Ovary (tissue), 9 donors: ENCODE measurements around the gene IL4. TPM values are rescaled to one million over a fixed set of nuclear protein-coding genes. Genes with fewer than 3 reads are reported as not detected.

Source experiments
- DNase-seq, 5 donors: peaks; one replicate each; pipeline ENCODE4 v3.0.0-alpha.2; 2019 to 2020
- H3K27ac ChIP-seq, 2 donors: fragments of 200-600 bp; one replicate each; pipeline versions ENCODE4 v1.5.1 to v1.8.0; 2019 to 2022
- H3K27me3 ChIP-seq: fragments of 200-600 bp; one replicate; pipeline ENCODE4 v1.8.0; 2022
- H3K36me3 ChIP-seq: fragments of 200-600 bp; sonication (generic); one replicate; pipeline ENCODE4 v1.5.1; 2019
- H3K4me1 ChIP-seq: one replicate; pipeline ENCODE4 v1.8.1; 2013; ENCODE audit warnings: mild to moderate bottlenecking, moderate library complexity; ENCODE audit not compliant: insufficient read depth
- H3K4me3 ChIP-seq: fragments of 200-600 bp; sonication (generic); one replicate; pipeline ENCODE4 v1.5.1; 2017
- H3K9me3 ChIP-seq, 2 donors: fragments of 200-600 bp in 1 of 2; sonication (generic) in 1 of 2; one replicate each; pipeline versions ENCODE4 v1.5.1 to v1.8.1; 2013 to 2019; ENCODE audit warnings: mild to moderate bottlenecking in 1 of 2, moderate library complexity in 1 of 2
- CTCF ChIP-seq, 3 donors: fragments of 450-650 bp in 2 of 3; fragments of 200-600 bp in 1 of 3; IDR thresholded peaks; one replicate each; pipeline versions ENCODE4 v1.5.1 to v1.8.0; 2016 to 2022; ENCODE audit warnings: antibody characterized with exemption in 3 of 3, mild to moderate bottlenecking in 1 of 3
- EP300 ChIP-seq: sonication (generic); formaldehyde crosslinking; IDR thresholded peaks from one replicate; pipeline ENCODE4 v1.6.1; 2017; ENCODE audit warnings: antibody characterized with exemption
- POLR2A ChIP-seq: fragments of 450-650 bp; IDR thresholded peaks from one replicate; pipeline ENCODE4 v1.6.1; 2017; ENCODE audit warnings: antibody characterized with exemption, mild to moderate bottlenecking, moderate library complexity
- WGBS, 3 donors: extraction: QIAGEN DNeasy Blood & Tissue Kit in 1 of 3; methylation state at CpG; one replicate each; pipeline versions ENCODE4 v1.1.5 to v1.1.7; 2013 to 2017; 5-methylcytosine and 5-hydroxymethylcytosine counted together
- intact Hi-C, 4 donors: fragments of 100-400 bp; cut with DNase I; formaldehyde crosslinking; loops; one replicate each; pipeline versions ENCODE4 v1.11.0 to v1.15.1; 2022 to 2023
- polyA plus RNA-seq, 2 donors: library from polyadenylated mRNA; stranded (reverse); fragments of 200-250 nt in 1 of 2; fragments of 350-450 nt in 1 of 2; fragmentation: Illumina TruSeq in 1 of 2; extraction: RNeasy Lipid Tissue Mini Kit (QIAGEN cat#74804) in 1 of 2; gene quantifications; one replicate each; pipeline ENCODE4 v1.2.3, GENCODE V29; 2013 to 2014
- total RNA-seq, 7 donors: library from RNA; depleted of rRNA in 2 of 7; stranded (reverse); fragments of >200 nt in 2 of 7; fragmentation: NEBNext Ultra II Directional in 3 of 7; extraction: Animal tissue kit (Norgen Biotek cat#: 25700) in 3 of 7; gene quantifications; one replicate each; pipeline versions ENCODE4 v1.1.0 to v1.2.4, GENCODE V29; 2016 to 2023
- donor health status: DM: no; HTN: no; CAD: no; lungs with moderate emphysema.
- donor health status: DM: no; HTN: no; CAD: no.
- donor health status: Bipolar disorder and iron deficiency.
- donor health status: DM: yes; HTN: yes; CAD: no.
- donor health status: DM: no; HTN: no; CAD: no.
- donor health status: DM: yes; HTN: yes; CAD: no.

The IL4 gene
- total and polyA plus RNA-seq, 9 donors: not detected

- intact Hi-C loops: no loop called here
- no peaks in the 10 kb centered on the region for H3K9me3 ChIP-seq
- H3K27ac ChIP-seq: no peak overlapping the region
- DNase-seq: no peak
- no peak overlapping the region for H3K4me3 ChIP-seq
- no peak for TF ChIP-seq CTCF (IDR thresholded peaks at IDR 0.05)
- no peak for TF ChIP-seq EP300
- TF ChIP-seq POLR2A: no peak
- H3K36me3 ChIP-seq: no peaks in the 10 kb centered on the region
- 81 to 89% (median 84%) methylated on average over 13 of the region's 13 CpGs for WGBS, 3 donors
- H3K27me3 ChIP-seq: no peaks in the 10 kb centered on the region
- no peaks in the 10 kb centered on the region for H3K4me1 ChIP-seq
Observed at GRCh38 chr5:132663771-132664695, 9.8 kb upstream of the IL4 start.

- intact Hi-C loops: no loop called here
- H3K4me3 ChIP-seq: no peak overlapping the region
Observed at GRCh38 chr5:132664696-132665209, 9.0 kb upstream of the IL4 start.

GRCh38 chr5:132665574-132666080 is 8.2 kb upstream of the IL4 start:
- Histone ChIP-seq H3K27ac (no peak overlapping the region), H3K4me1 (no peaks in the 10 kb centered on the region), H3K36me3 (no peaks in the 10 kb centered on the region), H3K27me3 (no peaks in the 10 kb centered on the region), H3K9me3 (no peaks in the 10 kb centered on the region), H3K4me3 (no peak overlapping the region)
- no peak for DNase-seq
- WGBS, 3 donors: 87 to 89% (median 89%) methylated on average over 21 of the region's 21 CpGs
- intact Hi-C loops: no loop called here
- no peak for TF ChIP-seq CTCF (IDR thresholded peaks at IDR 0.05)
- no peak for TF ChIP-seq EP300
- TF ChIP-seq POLR2A: no peak

More at GRCh38 chr5:132664696-132665209, 9.0 kb upstream of the IL4 start:
- TF ChIP-seq CTCF (IDR thresholded peaks at IDR 0.05): no peak
- no peak for TF ChIP-seq POLR2A
- no peak for TF ChIP-seq EP300
- DNase-seq: no peak
- H3K4me1 ChIP-seq: no peaks in the 10 kb centered on the region
- no peaks in the 10 kb centered on the region for H3K36me3 ChIP-seq
- no peak overlapping the region for H3K27ac ChIP-seq
- no peaks in the 10 kb centered on the region for H3K9me3 ChIP-seq
- H3K27me3 ChIP-seq: no peaks in the 10 kb centered on the region
- 96 to 97% (median 97%) methylated on average over 9 of the region's 9 CpGs for WGBS, 3 donors

- Histone ChIP-seq H3K27ac (no peak overlapping the region), H3K9me3 (no peaks in the 10 kb centered on the region), H3K27me3 (no peaks in the 10 kb centered on the region), H3K36me3 (no peaks in the 10 kb centered on the region), H3K4me1 (no peaks in the 10 kb centered on the region), H3K4me3 (no peak overlapping the region)
- WGBS, 3 donors: 81 to 88% (median 82%) methylated on average over 16 of the region's 16 CpGs
- intact Hi-C loops: no loop called here
- no peak for DNase-seq
- TF ChIP-seq EP300: no peak
- TF ChIP-seq CTCF (IDR thresholded peaks at IDR 0.05): no peak
- TF ChIP-seq POLR2A: no peak
Observed at GRCh38 chr5:132666310-132667123, 7.3 kb upstream of the IL4 start.
